HEK293 (cell line): ENCODE results near the gene PPP1R36.

ENCODE experiments used
- BCL11A ChIP-seq: fragments of 450-650 bp; formaldehyde crosslinking; IDR thresholded peaks from 2 replicates; pipeline ENCODE4 v1.5.1; 2016; ENCODE audit warnings: low read depth, missing biosample characterization, missing genetic modification characterization
- FEZF1 ChIP-seq: fragments of 450-650 bp; formaldehyde crosslinking; IDR thresholded peaks from 2 replicates; pipeline ENCODE4 v1.5.1; 2016; ENCODE audit warnings: missing biosample characterization, missing genetic modification characterization
- GLIS2 ChIP-seq: fragments of 450-650 bp; formaldehyde crosslinking; IDR thresholded peaks from 2 replicates; pipeline ENCODE4 v1.5.1; 2016; ENCODE audit warnings: missing biosample characterization, missing genetic modification characterization
- KLF1 ChIP-seq: fragments of 450-650 bp; formaldehyde crosslinking; IDR thresholded peaks from 2 replicates; pipeline ENCODE4 v1.5.1; 2016; ENCODE audit warnings: missing biosample characterization, missing genetic modification characterization
- MEIS1 ChIP-seq: sonication (generic); formaldehyde crosslinking; IDR thresholded peaks from 2 replicates; pipeline ENCODE4 v1.8.1; 2022; ENCODE audit warnings: missing genetic modification reagents, mild to moderate bottlenecking, borderline replicate concordance
- SALL2 ChIP-seq: fragments of 450-650 bp; formaldehyde crosslinking; IDR thresholded peaks from 2 replicates; pipeline ENCODE4 v1.5.0; 2017; ENCODE audit warnings: missing biosample characterization, mild to moderate bottlenecking, missing genetic modification characterization, borderline replicate concordance
- SP7 ChIP-seq: fragments of 450-650 bp; formaldehyde crosslinking; IDR thresholded peaks from 2 replicates; pipeline ENCODE4 v1.5.1; 2016; ENCODE audit warnings: missing biosample characterization, missing genetic modification characterization
- WT1 ChIP-seq: fragments of 450-650 bp; formaldehyde crosslinking; IDR thresholded peaks from 2 replicates; pipeline ENCODE4 v1.5.1; 2016; ENCODE audit warnings: missing biosample characterization, missing genetic modification characterization
- ZBTB48 ChIP-seq: fragments of 450-650 bp; formaldehyde crosslinking; IDR thresholded peaks from 2 replicates; pipeline ENCODE4 v1.5.1; 2016; ENCODE audit warnings: missing biosample characterization, missing genetic modification characterization
- ZEB2 ChIP-seq: fragments of 450-650 bp; formaldehyde crosslinking; IDR thresholded peaks from 2 replicates; pipeline ENCODE4 v1.5.1; 2016; ENCODE audit warnings: missing biosample characterization, missing genetic modification characterization
- ZFP37 ChIP-seq: fragments of 450-650 bp; formaldehyde crosslinking; IDR thresholded peaks from 2 replicates; pipeline ENCODE4 v1.5.1; 2016; ENCODE audit warnings: missing biosample characterization, missing genetic modification characterization
- ZNF140 ChIP-seq: fragments of 450-650 bp; formaldehyde crosslinking; IDR thresholded peaks from 2 replicates; pipeline ENCODE4 v1.5.1; 2016; ENCODE audit warnings: missing biosample characterization, missing genetic modification characterization
- ZNF146 ChIP-seq: fragments of 450-650 bp; formaldehyde crosslinking; IDR thresholded peaks from 2 replicates; pipeline ENCODE4 v1.5.1; 2016; ENCODE audit warnings: missing biosample characterization, missing genetic modification characterization
- ZNF394 ChIP-seq: fragments of 450-650 bp; formaldehyde crosslinking; IDR thresholded peaks from 2 replicates; pipeline ENCODE4 v1.5.1; 2016; ENCODE audit warnings: missing biosample characterization, missing genetic modification characterization, mild to moderate bottlenecking, moderate library complexity, borderline replicate concordance
- ZNF48 ChIP-seq: fragments of 450-650 bp; formaldehyde crosslinking; IDR thresholded peaks from 2 replicates; pipeline ENCODE4 v1.5.1; 2016; ENCODE audit warnings: missing biosample characterization, missing genetic modification characterization
- ZNF510 ChIP-seq: fragments of 450-650 bp; formaldehyde crosslinking; IDR thresholded peaks from 2 replicates; pipeline ENCODE4 v1.5.1; 2018; ENCODE audit warnings: mild to moderate bottlenecking, missing genetic modification characterization, missing biosample characterization; ENCODE audit not compliant: insufficient replicate concordance
- ZNF530 ChIP-seq: fragments of 450-650 bp; formaldehyde crosslinking; IDR thresholded peaks from 2 replicates; pipeline ENCODE4 v1.5.1; 2016; ENCODE audit warnings: low read depth, missing biosample characterization, missing genetic modification characterization
- ZNF548 ChIP-seq: fragments of 450-650 bp; formaldehyde crosslinking; IDR thresholded peaks from 2 replicates; pipeline ENCODE4 v1.5.1; 2016; ENCODE audit warnings: missing biosample characterization, missing genetic modification characterization
- ZNF555 ChIP-seq: fragments of 450-650 bp; formaldehyde crosslinking; conservative IDR thresholded peaks from 2 replicates; pipeline ENCODE4 v1.5.1; 2017; ENCODE audit warnings: missing biosample characterization, mild to moderate bottlenecking, missing genetic modification characterization, inconsistent platforms
- ZNF623 ChIP-seq: fragments of 450-650 bp; formaldehyde crosslinking; IDR thresholded peaks from 2 replicates; pipeline ENCODE4 v1.5.1; 2016; ENCODE audit warnings: missing biosample characterization, missing genetic modification characterization
- ZNF776 ChIP-seq: fragments of 450-650 bp; formaldehyde crosslinking; IDR thresholded peaks from 2 replicates; pipeline ENCODE4 v1.5.0; 2017; ENCODE audit warnings: missing biosample characterization, missing genetic modification characterization, borderline replicate concordance
- ZNF843 ChIP-seq: fragments of 450-650 bp; formaldehyde crosslinking; IDR thresholded peaks from 2 replicates; pipeline ENCODE4 v1.5.1; 2016; ENCODE audit warnings: missing biosample characterization, missing genetic modification characterization
- TF ChIP-seq, protein P1 (sequence below): fragments of 450-650 bp; formaldehyde crosslinking; IDR thresholded peaks from 2 replicates; pipeline ENCODE4 v1.5.1; 2016; ENCODE audit warnings: missing biosample characterization, missing genetic modification characterization
- TF ChIP-seq, protein P2 (sequence below): sonication (generic); formaldehyde crosslinking; IDR thresholded peaks from 2 replicates; pipeline ENCODE4 v1.8.1; 2022; ENCODE audit warnings: mild to moderate bottlenecking, moderate library complexity, missing genetic modification reagents
- TF ChIP-seq, protein P3 (sequence below): fragments of 450-650 bp; formaldehyde crosslinking; IDR thresholded peaks from 2 replicates; pipeline ENCODE4 v1.5.1; 2016; ENCODE audit warnings: missing biosample characterization, missing genetic modification characterization
- TF ChIP-seq, protein P4 (sequence below): fragments of 450-650 bp; formaldehyde crosslinking; IDR thresholded peaks from 2 replicates; pipeline ENCODE4 v1.5.1; 2016; ENCODE audit warnings: missing biosample characterization, missing genetic modification characterization
- TF ChIP-seq, protein P5 (sequence below): fragments of 450-650 bp; formaldehyde crosslinking; IDR thresholded peaks from 2 replicates; pipeline ENCODE4 v1.5.1; 2016; ENCODE audit warnings: missing biosample characterization, missing genetic modification characterization
- TF ChIP-seq, protein P6 (sequence below): fragments of 450-650 bp; formaldehyde crosslinking; optimal IDR thresholded peaks from 2 replicates; pipeline ENCODE3; 2016; ENCODE audit warnings: missing biosample characterization, mild to moderate bottlenecking, missing genetic modification characterization
- TF ChIP-seq, protein P7 (sequence below): fragments of 450-650 bp; formaldehyde crosslinking; IDR thresholded peaks from 2 replicates; pipeline ENCODE4 v1.5.1; 2016; ENCODE audit warnings: missing biosample characterization, missing genetic modification characterization

Gene PPP1R36

DNA sequence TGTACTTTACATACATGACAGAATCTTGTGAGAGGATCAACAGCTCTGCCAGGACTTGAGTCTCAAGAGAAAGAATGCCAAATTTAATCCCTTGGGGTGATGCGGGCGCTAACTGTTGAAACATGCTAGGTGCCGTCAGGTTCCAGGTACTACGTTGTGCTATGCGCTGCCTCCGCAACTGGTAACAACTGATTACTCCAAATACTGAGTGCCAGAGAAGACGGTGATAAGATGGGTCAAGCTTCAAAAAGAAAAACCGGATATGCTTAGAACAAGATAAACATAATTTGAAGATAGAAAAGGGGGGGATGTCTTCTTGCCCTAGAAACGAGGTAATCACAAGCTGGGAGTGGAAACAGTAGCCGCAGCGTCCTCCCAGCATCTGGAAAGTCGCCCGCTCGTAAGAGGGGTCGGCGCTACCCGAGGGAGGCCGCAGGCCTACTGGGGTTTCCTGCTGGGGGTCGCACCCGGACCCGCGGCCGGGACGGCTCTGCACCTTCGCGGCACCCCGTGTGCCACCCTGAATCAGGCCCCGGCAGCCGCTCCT is 46.8 kb upstream of the PPP1R36 start (continued):
- TF ChIP-seq ZEB2 (tag by site-specific recombination) (no peak), FEZF1 (tag by site-specific recombination) (no peak), ZNF555 (tag by site-specific recombination) (no peak), ZNF530 (no peak), ZNF140 (tag by site-specific recombination) (no peak), SP7 (tag by site-specific recombination) (no peak), ZNF776 (tag by site-specific recombination) (no peak), ZNF394 (0 out of 2 replicates have a peak, but pooled peaks have one; percentile 37), ZNF623 (tag by site-specific recombination) (no peak), KLF1 (tag by site-specific recombination) (no peak), SALL2 (tag by site-specific recombination) (no peak), ZFP37 (tag by site-specific recombination) (no peak), WT1 (no peak; the same call in 1 of the 2 replicates), ZNF146 (no peak), ZNF548 (no peak), MEIS1 (no peak), BCL11A (tag by site-specific recombination) (no peak), GLIS2 (tag by site-specific recombination) (peak; percentile 77; the same call in 1 of the 2 replicates), ZBTB48 (no peak), ZNF48 (no peak), ZNF510 (no peak), ZNF843 (tag by site-specific recombination) (no peak)
- TF ChIP-seq, protein P1, sequence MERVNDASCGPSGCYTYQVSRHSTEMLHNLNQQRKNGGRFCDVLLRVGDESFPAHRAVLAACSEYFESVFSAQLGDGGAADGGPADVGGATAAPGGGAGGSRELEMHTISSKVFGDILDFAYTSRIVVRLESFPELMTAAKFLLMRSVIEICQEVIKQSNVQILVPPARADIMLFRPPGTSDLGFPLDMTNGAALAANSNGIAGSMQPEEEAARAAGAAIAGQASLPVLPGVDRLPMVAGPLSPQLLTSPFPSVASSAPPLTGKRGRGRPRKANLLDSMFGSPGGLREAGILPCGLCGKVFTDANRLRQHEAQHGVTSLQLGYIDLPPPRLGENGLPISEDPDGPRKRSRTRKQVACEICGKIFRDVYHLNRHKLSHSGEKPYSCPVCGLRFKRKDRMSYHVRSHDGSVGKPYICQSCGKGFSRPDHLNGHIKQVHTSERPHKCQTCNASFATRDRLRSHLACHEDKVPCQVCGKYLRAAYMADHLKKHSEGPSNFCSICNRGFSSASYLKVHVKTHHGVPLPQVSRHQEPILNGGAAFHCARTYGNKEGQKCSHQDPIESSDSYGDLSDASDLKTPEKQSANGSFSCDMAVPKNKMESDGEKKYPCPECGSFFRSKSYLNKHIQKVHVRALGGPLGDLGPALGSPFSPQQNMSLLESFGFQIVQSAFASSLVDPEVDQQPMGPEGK, result peak; percentile 17; the same call in 1 of the 2 replicates
- TF ChIP-seq, protein P2, sequence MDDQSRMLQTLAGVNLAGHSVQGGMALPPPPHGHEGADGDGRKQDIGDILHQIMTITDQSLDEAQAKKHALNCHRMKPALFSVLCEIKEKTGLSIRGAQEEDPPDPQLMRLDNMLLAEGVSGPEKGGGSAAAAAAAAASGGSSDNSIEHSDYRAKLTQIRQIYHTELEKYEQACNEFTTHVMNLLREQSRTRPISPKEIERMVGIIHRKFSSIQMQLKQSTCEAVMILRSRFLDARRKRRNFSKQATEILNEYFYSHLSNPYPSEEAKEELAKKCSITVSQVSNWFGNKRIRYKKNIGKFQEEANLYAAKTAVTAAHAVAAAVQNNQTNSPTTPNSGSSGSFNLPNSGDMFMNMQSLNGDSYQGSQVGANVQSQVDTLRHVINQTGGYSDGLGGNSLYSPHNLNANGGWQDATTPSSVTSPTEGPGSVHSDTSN, result no peak
- TF ChIP-seq, protein P3, sequence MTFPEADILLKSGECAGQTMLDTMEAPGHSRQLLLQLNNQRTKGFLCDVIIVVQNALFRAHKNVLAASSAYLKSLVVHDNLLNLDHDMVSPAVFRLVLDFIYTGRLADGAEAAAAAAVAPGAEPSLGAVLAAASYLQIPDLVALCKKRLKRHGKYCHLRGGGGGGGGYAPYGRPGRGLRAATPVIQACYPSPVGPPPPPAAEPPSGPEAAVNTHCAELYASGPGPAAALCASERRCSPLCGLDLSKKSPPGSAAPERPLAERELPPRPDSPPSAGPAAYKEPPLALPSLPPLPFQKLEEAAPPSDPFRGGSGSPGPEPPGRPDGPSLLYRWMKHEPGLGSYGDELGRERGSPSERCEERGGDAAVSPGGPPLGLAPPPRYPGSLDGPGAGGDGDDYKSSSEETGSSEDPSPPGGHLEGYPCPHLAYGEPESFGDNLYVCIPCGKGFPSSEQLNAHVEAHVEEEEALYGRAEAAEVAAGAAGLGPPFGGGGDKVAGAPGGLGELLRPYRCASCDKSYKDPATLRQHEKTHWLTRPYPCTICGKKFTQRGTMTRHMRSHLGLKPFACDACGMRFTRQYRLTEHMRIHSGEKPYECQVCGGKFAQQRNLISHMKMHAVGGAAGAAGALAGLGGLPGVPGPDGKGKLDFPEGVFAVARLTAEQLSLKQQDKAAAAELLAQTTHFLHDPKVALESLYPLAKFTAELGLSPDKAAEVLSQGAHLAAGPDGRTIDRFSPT, result no peak
- TF ChIP-seq, protein P4, sequence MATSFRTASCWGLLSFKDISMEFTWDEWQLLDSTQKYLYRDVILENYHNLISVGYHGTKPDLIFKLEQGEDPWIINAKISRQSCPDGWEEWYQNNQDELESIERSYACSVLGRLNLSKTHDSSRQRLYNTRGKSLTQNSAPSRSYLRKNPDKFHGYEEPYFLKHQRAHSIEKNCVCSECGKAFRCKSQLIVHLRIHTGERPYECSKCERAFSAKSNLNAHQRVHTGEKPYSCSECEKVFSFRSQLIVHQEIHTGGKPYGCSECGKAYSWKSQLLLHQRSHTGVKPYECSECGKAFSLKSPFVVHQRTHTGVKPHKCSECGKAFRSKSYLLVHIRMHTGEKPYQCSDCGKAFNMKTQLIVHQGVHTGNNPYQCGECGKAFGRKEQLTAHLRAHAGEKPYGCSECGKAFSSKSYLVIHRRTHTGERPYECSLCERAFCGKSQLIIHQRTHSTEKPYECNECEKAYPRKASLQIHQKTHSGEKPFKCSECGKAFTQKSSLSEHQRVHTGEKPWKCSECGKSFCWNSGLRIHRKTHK, result no peak
- TF ChIP-seq, protein P5, sequence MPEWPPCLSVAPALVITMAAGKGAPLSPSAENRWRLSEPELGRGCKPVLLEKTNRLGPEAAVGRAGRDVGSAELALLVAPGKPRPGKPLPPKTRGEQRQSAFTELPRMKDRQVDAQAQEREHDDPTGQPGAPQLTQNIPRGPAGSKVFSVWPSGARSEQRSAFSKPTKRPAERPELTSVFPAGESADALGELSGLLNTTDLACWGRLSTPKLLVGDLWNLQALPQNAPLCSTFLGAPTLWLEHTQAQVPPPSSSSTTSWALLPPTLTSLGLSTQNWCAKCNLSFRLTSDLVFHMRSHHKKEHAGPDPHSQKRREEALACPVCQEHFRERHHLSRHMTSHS (tag by site-specific recombination), result no peak
- TF ChIP-seq, protein P6, sequence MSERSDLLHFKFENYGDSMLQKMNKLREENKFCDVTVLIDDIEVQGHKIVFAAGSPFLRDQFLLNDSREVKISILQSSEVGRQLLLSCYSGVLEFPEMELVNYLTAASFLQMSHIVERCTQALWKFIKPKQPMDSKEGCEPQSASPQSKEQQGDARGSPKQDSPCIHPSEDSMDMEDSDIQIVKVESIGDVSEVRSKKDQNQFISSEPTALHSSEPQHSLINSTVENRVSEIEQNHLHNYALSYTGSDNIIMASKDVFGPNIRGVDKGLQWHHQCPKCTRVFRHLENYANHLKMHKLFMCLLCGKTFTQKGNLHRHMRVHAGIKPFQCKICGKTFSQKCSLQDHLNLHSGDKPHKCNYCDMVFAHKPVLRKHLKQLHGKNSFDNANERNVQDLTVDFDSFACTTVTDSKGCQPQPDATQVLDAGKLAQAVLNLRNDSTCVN (tag by site-specific recombination), result no peak
- TF ChIP-seq, protein P7, sequence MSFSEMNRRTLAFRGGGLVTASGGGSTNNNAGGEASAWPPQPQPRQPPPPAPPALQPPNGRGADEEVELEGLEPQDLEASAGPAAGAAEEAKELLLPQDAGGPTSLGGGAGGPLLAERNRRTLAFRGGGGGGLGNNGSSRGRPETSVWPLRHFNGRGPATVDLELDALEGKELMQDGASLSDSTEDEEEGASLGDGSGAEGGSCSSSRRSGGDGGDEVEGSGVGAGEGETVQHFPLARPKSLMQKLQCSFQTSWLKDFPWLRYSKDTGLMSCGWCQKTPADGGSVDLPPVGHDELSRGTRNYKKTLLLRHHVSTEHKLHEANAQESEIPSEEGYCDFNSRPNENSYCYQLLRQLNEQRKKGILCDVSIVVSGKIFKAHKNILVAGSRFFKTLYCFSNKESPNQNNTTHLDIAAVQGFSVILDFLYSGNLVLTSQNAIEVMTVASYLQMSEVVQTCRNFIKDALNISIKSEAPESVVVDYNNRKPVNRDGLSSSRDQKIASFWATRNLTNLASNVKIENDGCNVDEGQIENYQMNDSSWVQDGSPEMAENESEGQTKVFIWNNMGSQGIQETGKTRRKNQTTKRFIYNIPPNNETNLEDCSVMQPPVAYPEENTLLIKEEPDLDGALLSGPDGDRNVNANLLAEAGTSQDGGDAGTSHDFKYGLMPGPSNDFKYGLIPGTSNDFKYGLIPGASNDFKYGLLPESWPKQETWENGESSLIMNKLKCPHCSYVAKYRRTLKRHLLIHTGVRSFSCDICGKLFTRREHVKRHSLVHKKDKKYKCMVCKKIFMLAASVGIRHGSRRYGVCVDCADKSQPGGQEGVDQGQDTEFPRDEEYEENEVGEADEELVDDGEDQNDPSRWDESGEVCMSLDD (tag by site-specific recombination), result 0 out of 2 replicates have a peak, but pooled peaks have one; percentile 41
